ENCODE data around the gene AMMECR1. TPM values are rescaled to one million over a fixed set of nuclear protein-coding genes. Genes with fewer than 3 reads are reported as not detected.
"Not testable (repeated sequence)": the region's sequence is repeated elsewhere in the genome, so short reads cannot be mapped to it uniquely, and the experiment has no call there.

AMMECR1 gene
- total RNA-seq, 2 experiments from 2014 or later, result 7.8 to 7.9 TPM

GRCh38 chrX:110155759-110156158, 162.1 kb downstream of the AMMECR1 start:
- ATAC-seq (ENCODE audit: poor library complexity), result no peak
- Histone ChIP-seq H3K27ac (ENCODE audit: low read depth in 1 of 2, low read length in 2 of 2) (no peak overlapping the region), H3K36me3 (ENCODE audit: insufficient read depth, low read length) (peaks cover 2% of the 10 kb centered on the region), H3K4me3 (ENCODE audit: low read length) (no peak overlapping the region), H3K9me3 (ENCODE audit: control insufficient read depth in 1 of 2, insufficient read depth in 1 of 2, low read length in 2 of 2) (no peaks in the 10 kb centered on the region), H3K4me1 (ENCODE audit: insufficient read depth, low read length) (peaks cover 3% of the 10 kb centered on the region), H3K27me3 (ENCODE audit: control insufficient read depth in 1 of 2, insufficient read depth in 2 of 2, low read length in 2 of 2) (no peaks in the 10 kb centered on the region)
- Mint-ChIP-seq H3K27me3 (no peaks in the 10 kb centered on the region), H3K9me3 (no peaks in the 10 kb centered on the region), H3K4me1 (ENCODE audit: low read depth) (peaks cover 10% of the 10 kb centered on the region), H3K4me3 (no peak overlapping the region), H3K36me3 (ENCODE audit: low read depth) (peaks cover 11% of the 10 kb centered on the region), H3K27ac (no peak overlapping the region)
- CTCF ChIA-PET, result interaction anchor here (1.3 kb wide), 1 partner anchor 252 kb away, joined by 3 read pairs; no protein-coding TSS in a partner anchor
- intact Hi-C loops (cut with DNase I, micrococcal nuclease), result loop anchor here in 1 of 2 experiments (5.0 kb wide), 1 partner anchor 692 kb away; no protein-coding TSS in a partner anchor
- POLR2A ChIA-PET, result interaction anchor here (1.4 kb wide), 1 partner anchor 247 kb away, joined by 3 read pairs; no protein-coding TSS in a partner anchor
- no peak for DNase-seq
- TF ChIP-seq CTCF (IDR thresholded peaks at IDR 0.05), result no peak

- DNase-seq; H3K9me3 ChIP-seq (ENCODE audit: control insufficient read depth in 1 of 2, insufficient read depth in 1 of 2, low read length in 2 of 2); H3K27ac ChIP-seq (ENCODE audit: low read depth in 1 of 2, low read length in 2 of 2); H3K27ac Mint-ChIP-seq; H3K9me3 Mint-ChIP-seq; intact Hi-C loops (cut with DNase I, micrococcal nuclease); POLR2A ChIA-PET; H3K27me3 ChIP-seq (ENCODE audit: control insufficient read depth in 1 of 2, insufficient read depth in 2 of 2, low read length in 2 of 2); H3K27me3 Mint-ChIP-seq; H3K4me1 Mint-ChIP-seq (ENCODE audit: low read depth); H3K4me3 ChIP-seq (ENCODE audit: low read length); H3K4me3 Mint-ChIP-seq; ATAC-seq (ENCODE audit: poor library complexity); H3K4me1 ChIP-seq (ENCODE audit: insufficient read depth, low read length); H3K36me3 ChIP-seq (ENCODE audit: insufficient read depth, low read length): not testable (repeated sequence)
- CTCF ChIA-PET, result interaction anchor here (1.3 kb wide), 1 partner anchor 253 kb away, joined by 3 read pairs; no protein-coding TSS in a partner anchor
- peaks cover 22% of the 10 kb centered on the region for H3K36me3 Mint-ChIP-seq (ENCODE audit: low read depth)
Measured at GRCh38 chrX:110154328-110154727, 163.6 kb downstream of the AMMECR1 start.

GRCh38 chrX:110153896-110154295, 164.0 kb downstream of the AMMECR1 start:
- POLR2A ChIA-PET, result no interaction called here
- intact Hi-C loops (cut with DNase I, micrococcal nuclease), result no loop called here
- Histone ChIP-seq H3K9me3 (ENCODE audit: control insufficient read depth in 1 of 2, insufficient read depth in 1 of 2, low read length in 2 of 2) (no peaks in the 10 kb centered on the region), H3K36me3 (ENCODE audit: insufficient read depth, low read length) (peaks cover 3% of the 10 kb centered on the region), H3K27ac (ENCODE audit: low read depth in 1 of 2, low read length in 2 of 2) (no peak overlapping the region), H3K4me1 (ENCODE audit: insufficient read depth, low read length) (no peaks in the 10 kb centered on the region), H3K27me3 (ENCODE audit: control insufficient read depth in 1 of 2, insufficient read depth in 2 of 2, low read length in 2 of 2) (no peaks in the 10 kb centered on the region), H3K4me3 (ENCODE audit: low read length) (no peak overlapping the region)
- H3K9me3 Mint-ChIP-seq, result no peaks in the 10 kb centered on the region
- peaks cover 23% of the 10 kb centered on the region for H3K36me3 Mint-ChIP-seq (ENCODE audit: low read depth)
- peaks cover 1% of the 10 kb centered on the region for H3K4me1 Mint-ChIP-seq (ENCODE audit: low read depth)
- no peak for DNase-seq
- ATAC-seq (ENCODE audit: poor library complexity), result no peak
- no peak for TF ChIP-seq CTCF (IDR thresholded peaks at IDR 0.05)
- H3K27me3 Mint-ChIP-seq, result no peaks in the 10 kb centered on the region
- H3K4me3 Mint-ChIP-seq, result no peak overlapping the region
- H3K27ac Mint-ChIP-seq, result no peak overlapping the region
- CTCF ChIA-PET, result no interaction called here

GRCh38 chrX:110153244-110153643, 164.6 kb downstream of the AMMECR1 start:
- Histone ChIP-seq H3K9me3 (ENCODE audit: control insufficient read depth in 1 of 2, insufficient read depth in 1 of 2, low read length in 2 of 2) (no peaks in the 10 kb centered on the region), H3K36me3 (ENCODE audit: insufficient read depth, low read length) (peaks cover 3% of the 10 kb centered on the region), H3K4me3 (ENCODE audit: low read length) (no peak overlapping the region), H3K27ac (ENCODE audit: low read depth in 1 of 2, low read length in 2 of 2) (no peak overlapping the region), H3K27me3 (ENCODE audit: control insufficient read depth in 1 of 2, insufficient read depth in 2 of 2, low read length in 2 of 2) (no peaks in the 10 kb centered on the region), H3K4me1 (ENCODE audit: insufficient read depth, low read length) (no peaks in the 10 kb centered on the region)
- intact Hi-C loops (cut with DNase I, micrococcal nuclease), result no loop called here
- DNase-seq (no peak), ATAC-seq (ENCODE audit: poor library complexity) (no peak)
- Mint-ChIP-seq H3K4me3 (no peak overlapping the region), H3K27ac (no peak overlapping the region), H3K36me3 (ENCODE audit: low read depth) (peaks cover 28% of the 10 kb centered on the region), H3K4me1 (ENCODE audit: low read depth) (no peaks in the 10 kb centered on the region), H3K9me3 (no peaks in the 10 kb centered on the region), H3K27me3 (no peaks in the 10 kb centered on the region)
- POLR2A ChIA-PET, result no interaction called here
- no peak for TF ChIP-seq CTCF (IDR thresholded peaks at IDR 0.05)
- CTCF ChIA-PET, result no interaction called here

Measured in CD4-positive, alpha-beta T cell (primary cell).